HEK293 (cell line): Measurements from ENCODE around the gene FGFBP3.

ENCODE experiments used
- ZNF138 ChIP-seq: fragments of 450-650 bp; formaldehyde crosslinking; IDR thresholded peaks from 2 replicates; pipeline ENCODE4 v1.5.1; 2016; ENCODE audit warnings: missing biosample characterization, missing genetic modification characterization, borderline replicate concordance
- ZNF354C ChIP-seq: fragments of 450-650 bp; formaldehyde crosslinking; IDR thresholded peaks from 2 replicates; pipeline ENCODE4 v1.5.1; 2016; ENCODE audit warnings: missing biosample characterization, missing genetic modification characterization, low read depth, borderline replicate concordance

GRCh38 chr10:91884536-91884935 lies 24.8 kb downstream of the FGFBP3 start:
- no peak for TF ChIP-seq ZNF354C
- no peak for TF ChIP-seq ZNF138
